Ectodermal cell (in vitro differentiated cells): Measurements from ENCODE around the gene CSNK1D.

ENCODE experiments used
- H3K27ac ChIP-seq: 2 replicates; pipeline ENCODE4 v1.7.0; 2013; ENCODE audit warnings: mild to moderate bottlenecking, low read depth, low read length; ENCODE audit not compliant: insufficient read depth, poor library complexity, severe bottlenecking
- H3K27me3 ChIP-seq: 2 replicates; pipeline ENCODE4 v1.7.0; 2013; ENCODE audit warnings: mild to moderate bottlenecking, low read length; ENCODE audit not compliant: insufficient read depth, control insufficient read depth, poor library complexity, severe bottlenecking
- H3K36me3 ChIP-seq: one replicate; pipeline ENCODE4 v1.7.0; 2013; ENCODE audit warnings: low read length; ENCODE audit not compliant: control insufficient read depth, insufficient read depth
- H3K4me1 ChIP-seq: one replicate; pipeline ENCODE4 v1.7.0; 2013; ENCODE audit warnings: low read length; ENCODE audit not compliant: control insufficient read depth, insufficient read depth
- H3K4me3 ChIP-seq: 2 replicates; pipeline ENCODE4 v1.7.0; 2013; ENCODE audit warnings: low read depth, low read length, control low read depth; ENCODE audit not compliant: insufficient read depth
- H3K9me3 ChIP-seq: 2 replicates; pipeline ENCODE4 v1.7.0; 2013; ENCODE audit warnings: mild to moderate bottlenecking, low read length, moderate library complexity; ENCODE audit not compliant: control insufficient read depth
- WGBS, 2 experiments: methylation state at CpG; one replicate each; pipeline ENCODE4 v1.1.7; 2013; ENCODE audit warnings: missing lambda C conversion rate in 2 of 2; 5-methylcytosine and 5-hydroxymethylcytosine counted together

Gene CSNK1D

GRCh38 chr17:82225368-82226029, 48.0 kb downstream of the CSNK1D start:
- no peaks in the 10 kb centered on the region for H3K9me3 ChIP-seq
- H3K27ac ChIP-seq: no peak overlapping the region
- H3K4me3 ChIP-seq: no peak overlapping the region
- H3K27me3 ChIP-seq: peaks cover 41% of the 10 kb centered on the region
- no peaks in the 10 kb centered on the region for H3K36me3 ChIP-seq
- peaks cover 6% of the 10 kb centered on the region for H3K4me1 ChIP-seq
- 76 to 79% methylated on average over 23 to 24 of the region's 24 CpGs for WGBS, 2 experiments

DNA sequence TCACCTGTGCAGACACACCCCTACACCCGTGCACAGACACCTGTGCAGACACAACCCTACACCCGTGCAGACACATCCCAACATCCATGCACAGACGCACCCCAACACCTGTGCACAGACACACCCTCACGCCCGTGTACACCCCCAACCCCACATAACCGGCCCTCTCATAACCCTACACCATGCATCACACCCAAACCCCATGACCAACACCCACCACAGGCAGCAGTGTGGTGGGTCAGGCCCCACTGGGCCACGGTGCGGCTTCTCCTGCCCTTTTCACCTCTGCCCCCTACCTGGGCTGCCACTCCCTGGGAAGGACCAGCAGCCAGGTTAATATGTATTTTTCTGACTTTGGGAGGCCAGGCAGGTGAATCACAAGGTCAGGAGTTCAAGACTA, 48.8 kb downstream of the CSNK1D start:
- Histone ChIP-seq H3K4me1 (peaks cover 6% of the 10 kb centered on the region), H3K4me3 (no peak overlapping the region), H3K27me3 (peaks cover 33% of the 10 kb centered on the region), H3K36me3 (no peaks in the 10 kb centered on the region), H3K9me3 (no peaks in the 10 kb centered on the region), H3K27ac (no peak overlapping the region)
- 83% methylated on average over 8 of the region's 8 CpGs for WGBS, 2 experiments

GRCh38 chr17:82223517-82223916, 50.0 kb downstream of the CSNK1D start:
- Histone ChIP-seq H3K4me3 (no peak overlapping the region), H3K36me3 (no peaks in the 10 kb centered on the region), H3K4me1 (peaks cover 6% of the 10 kb centered on the region), H3K9me3 (no peaks in the 10 kb centered on the region), H3K27ac (no peak overlapping the region), H3K27me3 (peaks cover 21% of the 10 kb centered on the region)
- 86 to 89% methylated on average over 5 of the region's 5 CpGs for whole genome bisulfite sequencing, 2 experiments

DNA sequence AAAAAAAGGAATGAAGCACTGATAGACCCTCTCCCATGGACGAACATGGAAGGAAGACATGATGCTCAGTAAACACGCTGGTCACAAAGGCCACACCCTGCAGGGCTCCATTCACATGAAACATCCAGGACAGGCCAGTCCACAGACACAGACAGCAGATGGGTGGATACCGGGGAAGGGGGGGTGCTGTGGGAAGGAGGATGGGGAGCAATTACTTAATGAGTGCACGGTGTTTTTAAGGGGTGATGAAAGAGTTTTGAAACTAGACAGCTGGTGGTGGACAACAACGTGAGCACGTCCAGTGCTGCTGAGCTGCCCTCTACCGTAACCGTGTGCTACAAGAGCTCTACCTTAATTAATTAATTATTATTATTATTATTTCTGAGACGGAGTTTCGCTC, 50.7 kb downstream of the CSNK1D start:
- Histone ChIP-seq H3K4me3 (no peak overlapping the region), H3K27ac (no peak overlapping the region), H3K36me3 (no peaks in the 10 kb centered on the region), H3K9me3 (no peaks in the 10 kb centered on the region), H3K27me3 (peaks cover 14% of the 10 kb centered on the region), H3K4me1 (peaks cover 6% of the 10 kb centered on the region)
- 87 to 91% methylated on average over 8 of the region's 10 CpGs for WGBS, 2 experiments

DNA sequence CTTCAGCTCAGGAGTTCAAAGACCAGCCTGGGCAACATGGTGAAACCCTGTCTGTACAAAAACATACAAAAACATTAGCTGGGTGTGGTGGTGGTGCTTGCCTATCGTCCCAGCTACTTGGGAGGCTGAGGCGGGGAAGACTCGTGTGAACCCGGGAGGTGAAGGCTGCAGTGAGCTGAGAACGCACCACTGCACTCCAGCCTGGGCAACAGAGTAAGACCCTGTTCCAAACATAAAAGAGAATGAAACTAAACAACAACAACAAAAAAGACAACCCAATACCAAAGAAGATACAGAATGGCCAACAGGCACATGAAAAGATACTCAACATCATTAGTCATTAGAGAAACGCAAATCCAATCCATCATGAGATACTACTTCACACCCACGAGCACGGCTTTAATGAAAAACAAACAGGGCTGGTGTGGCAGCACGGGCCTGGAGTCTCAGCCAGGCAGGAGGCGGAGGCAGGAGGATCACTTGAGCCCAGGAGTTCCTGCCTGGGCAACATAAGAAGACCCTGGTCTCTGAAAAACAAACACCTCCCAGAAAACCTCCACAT, 52.1 kb downstream of the CSNK1D start:
- H3K27ac ChIP-seq: no peak overlapping the region
- WGBS, 2 experiments: 82 to 83% methylated on average over 10 of the region's 10 CpGs

GRCh38 chr17:82219753-82220709, 53.5 kb downstream of the CSNK1D start:
- Histone ChIP-seq H3K4me1 (no peaks in the 10 kb centered on the region), H3K36me3 (no peaks in the 10 kb centered on the region)
- WGBS, 2 experiments: 93 to 94% methylated on average over 11 of the region's 11 CpGs

More for the DNA sequence above, 52.1 kb downstream of the CSNK1D start:
- Histone ChIP-seq H3K36me3 (no peaks in the 10 kb centered on the region), H3K9me3 (no peaks in the 10 kb centered on the region), H3K27me3 (peaks cover under 1% of the 10 kb centered on the region), H3K4me1 (peaks cover 6% of the 10 kb centered on the region), H3K4me3 (no peak overlapping the region)

DNA sequence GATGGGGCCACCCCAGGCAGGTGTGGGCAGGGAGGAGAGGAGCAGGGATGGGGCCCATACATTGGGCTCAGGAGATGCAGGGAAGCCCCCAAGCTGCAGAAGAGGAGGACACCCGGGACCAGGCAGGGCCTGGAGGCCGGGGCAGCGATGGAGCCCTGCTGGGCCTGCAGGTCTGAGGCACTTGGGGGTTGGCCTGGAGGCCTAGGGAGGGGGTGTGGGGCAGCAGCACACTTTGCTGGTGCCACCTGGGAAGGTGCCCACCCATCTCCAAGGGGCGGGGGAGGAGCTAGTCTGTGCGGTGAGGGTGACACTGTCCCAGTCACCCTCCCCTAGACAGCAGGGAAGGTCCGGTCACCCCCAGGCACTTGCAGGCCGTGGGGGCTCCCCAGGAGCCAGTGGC, 54.4 kb downstream of the CSNK1D start:
- 87 to 89% methylated on average over 7 of the region's 7 CpGs for WGBS, 2 experiments

More at GRCh38 chr17:82219753-82220709, 53.5 kb downstream of the CSNK1D start:
- no peak overlapping the region for H3K4me3 ChIP-seq
- no peaks in the 10 kb centered on the region for H3K27me3 ChIP-seq
- H3K9me3 ChIP-seq: no peaks in the 10 kb centered on the region
- H3K27ac ChIP-seq: no peak overlapping the region

DNA sequence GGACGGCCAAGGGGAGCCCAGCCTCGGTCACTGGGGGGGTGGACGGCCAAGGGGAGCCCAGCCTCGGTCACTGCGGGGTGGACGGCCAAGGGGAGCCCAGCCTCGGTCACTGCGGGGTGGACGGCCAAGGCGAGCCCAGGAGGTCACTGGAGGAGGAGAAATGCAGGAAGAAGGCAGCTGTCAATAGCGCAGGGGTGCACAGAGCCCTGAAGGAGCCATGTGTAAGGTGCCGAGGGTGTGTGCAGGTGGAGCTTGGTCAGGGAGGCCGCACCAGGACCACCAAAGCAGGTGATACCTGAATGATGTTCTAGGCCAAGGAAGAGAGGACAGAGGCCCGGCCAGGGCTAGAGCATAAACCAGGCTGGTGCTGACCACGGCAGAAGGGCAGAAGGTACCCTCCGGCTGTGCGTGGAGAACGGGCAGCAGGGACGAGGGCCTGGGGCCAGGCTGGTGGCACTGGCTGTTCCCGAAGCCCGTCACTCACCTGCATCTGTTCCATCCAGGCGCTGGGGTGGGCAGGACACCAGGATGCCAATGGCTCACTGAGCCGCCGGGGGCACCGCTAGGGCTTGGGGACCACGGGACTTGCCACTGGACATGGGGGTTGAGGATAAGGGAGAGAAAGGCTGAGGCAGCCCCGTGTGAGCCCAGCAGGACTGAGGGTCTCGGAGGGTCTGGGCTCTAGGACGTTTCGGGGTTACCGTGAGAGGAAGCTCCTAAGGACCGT, 55.0 kb downstream of the CSNK1D start:
- Histone ChIP-seq H3K27ac (no peak overlapping the region), H3K27me3 (peaks cover 9% of the 10 kb centered on the region), H3K9me3 (no peaks in the 10 kb centered on the region), H3K4me3 (no peak overlapping the region), H3K4me1 (no peaks in the 10 kb centered on the region), H3K36me3 (no peaks in the 10 kb centered on the region)
- WGBS, 2 experiments: 90% methylated on average over 32 of the region's 32 CpGs

More for the DNA sequence above, 54.4 kb downstream of the CSNK1D start:
- Histone ChIP-seq H3K4me1 (no peaks in the 10 kb centered on the region), H3K4me3 (no peak overlapping the region), H3K27me3 (peaks cover 3% of the 10 kb centered on the region), H3K9me3 (no peaks in the 10 kb centered on the region), H3K27ac (no peak overlapping the region), H3K36me3 (no peaks in the 10 kb centered on the region)

GRCh38 chr17:82217530-82218204, 55.8 kb downstream of the CSNK1D start:
- H3K27ac ChIP-seq: no peak overlapping the region
- no peaks in the 10 kb centered on the region for H3K4me1 ChIP-seq
- 78 to 79% methylated on average over 21 of the region's 21 CpGs for WGBS, 2 experiments
- H3K9me3 ChIP-seq: no peaks in the 10 kb centered on the region
- no peaks in the 10 kb centered on the region for H3K36me3 ChIP-seq
- H3K4me3 ChIP-seq: no peak overlapping the region
- H3K27me3 ChIP-seq: peaks cover 14% of the 10 kb centered on the region
